ENCODE results near the gene SPAG6.

GRCh38 chr10:22334414-22335172, 10.7 kb upstream of the SPAG6 start:
- TF ChIP-seq, protein P1, sequence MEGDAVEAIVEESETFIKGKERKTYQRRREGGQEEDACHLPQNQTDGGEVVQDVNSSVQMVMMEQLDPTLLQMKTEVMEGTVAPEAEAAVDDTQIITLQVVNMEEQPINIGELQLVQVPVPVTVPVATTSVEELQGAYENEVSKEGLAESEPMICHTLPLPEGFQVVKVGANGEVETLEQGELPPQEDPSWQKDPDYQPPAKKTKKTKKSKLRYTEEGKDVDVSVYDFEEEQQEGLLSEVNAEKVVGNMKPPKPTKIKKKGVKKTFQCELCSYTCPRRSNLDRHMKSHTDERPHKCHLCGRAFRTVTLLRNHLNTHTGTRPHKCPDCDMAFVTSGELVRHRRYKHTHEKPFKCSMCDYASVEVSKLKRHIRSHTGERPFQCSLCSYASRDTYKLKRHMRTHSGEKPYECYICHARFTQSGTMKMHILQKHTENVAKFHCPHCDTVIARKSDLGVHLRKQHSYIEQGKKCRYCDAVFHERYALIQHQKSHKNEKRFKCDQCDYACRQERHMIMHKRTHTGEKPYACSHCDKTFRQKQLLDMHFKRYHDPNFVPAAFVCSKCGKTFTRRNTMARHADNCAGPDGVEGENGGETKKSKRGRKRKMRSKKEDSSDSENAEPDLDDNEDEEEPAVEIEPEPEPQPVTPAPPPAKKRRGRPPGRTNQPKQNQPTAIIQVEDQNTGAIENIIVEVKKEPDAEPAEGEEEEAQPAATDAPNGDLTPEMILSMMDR (IDR thresholded peaks at IDR 0.05; ENCODE audit: insufficient read depth, low read length) = no peak
- no peak for TF ChIP-seq REST (IDR thresholded peaks at IDR 0.05; ENCODE audit: insufficient replicate concordance, low read depth)

All from HL-60 (cell line).